ENCODE measurements around the gene BCAP31. TPM values are rescaled to one million over a fixed set of nuclear protein-coding genes. Genes with fewer than 3 reads are reported as not detected.

Gene BCAP31
- total RNA-seq, 4 donors from 2014 or later = 214 to 334 (median 269) TPM

- TF ChIP-seq CTCF (IDR thresholded peaks at IDR 0.05; ENCODE audit: low read depth) = no peak
These were observed 53.2 kb downstream of the BCAP31 start for GRCh38 chrX:153670748-153671588.

GRCh38 chrX:153669901-153670731 is 54.1 kb downstream of the BCAP31 start:
- TF ChIP-seq CTCF (IDR thresholded peaks at IDR 0.05; ENCODE audit: low read depth) = no peak

- TF ChIP-seq CTCF (IDR thresholded peaks at IDR 0.05; ENCODE audit: low read depth) = no peak
These were observed 54.9 kb downstream of the BCAP31 start for GRCh38 chrX:153669174-153669890.

- TF ChIP-seq CTCF (IDR thresholded peaks at IDR 0.05; ENCODE audit: low read depth) = no peak
These were observed 55.6 kb downstream of the BCAP31 start for GRCh38 chrX:153668423-153669173.

GRCh38 chrX:153667956-153668396 is 56.2 kb downstream of the BCAP31 start:
- no peak for TF ChIP-seq CTCF (IDR thresholded peaks at IDR 0.05; ENCODE audit: low read depth)

GRCh38 chrX:153667281-153667955 is 56.8 kb downstream of the BCAP31 start:
- TF ChIP-seq CTCF (IDR thresholded peaks at IDR 0.05; ENCODE audit: low read depth) = no peak
